Activated T-helper 9 cell treated with anti-CD3 and anti-CD28 coated beads, Interleukin-2, amount 50 U/mL, for 16 hours (primary cell): Measurements from ENCODE around the gene NHLRC2.
A peak's percentile ranks its signal among the peaks of the same experiment; 100 is the strongest.
"Not testable (repeated sequence)": the region's sequence is repeated elsewhere in the genome, so short reads cannot be mapped to it uniquely, and the experiment has no call there.

Experiments
- DNase-seq: peaks from one replicate; pipeline ENCODE4 v3.0.0-alpha.2; 2020; ENCODE audit warnings: low read depth

The NHLRC2 gene

GRCh38 chr10:113854013-113854760, at the start of gene NHLRC2, which contains the start of gene DCLRE1A:
NHLRC2 (plus strand) TSS chr10:113854661; CDS start chr10:113854873, 212 bp downstream.
DCLRE1A (minus strand) TSS chr10:113854082; CDS start chr10:113853182, 900 bp downstream.
- peak; percentile 53 for DNase-seq

- DNase-seq: no peak
These were observed 48.0 kb upstream of the NHLRC2 start for GRCh38 chr10:113806503-113806902.

GRCh38 chr10:113808168-113808567, 46.3 kb upstream of the NHLRC2 start:
- no peak for DNase-seq

- not testable (repeated sequence) for DNase-seq
These were observed 39.8 kb upstream of the NHLRC2 start for GRCh38 chr10:113814700-113815099.

GRCh38 chr10:113819989-113820388, 34.5 kb upstream of the NHLRC2 start:
- DNase-seq: no peak

GRCh38 chr10:113820507-113820906, 34.0 kb upstream of the NHLRC2 start:
- DNase-seq: no peak

GRCh38 chr10:113821306-113821705, 33.2 kb upstream of the NHLRC2 start:
- DNase-seq: not testable (repeated sequence)

- DNase-seq: no peak
These were observed 32.3 kb upstream of the NHLRC2 start for GRCh38 chr10:113822174-113822573.

- DNase-seq: no peak
These were observed 31.1 kb upstream of the NHLRC2 start for GRCh38 chr10:113823389-113823788.

GRCh38 chr10:113825791-113826190, 28.7 kb upstream of the NHLRC2 start:
- DNase-seq: no peak

- not testable (repeated sequence) for DNase-seq
These were observed 25.9 kb upstream of the NHLRC2 start for GRCh38 chr10:113828567-113828966.

- DNase-seq: no peak
These were observed 12.3 kb upstream of the NHLRC2 start for GRCh38 chr10:113842171-113842570.

GRCh38 chr10:113843972-113844485, 10.4 kb upstream of the NHLRC2 start:
- DNase-seq: no peak

- DNase-seq: no peak
These were observed 8.4 kb upstream of the NHLRC2 start for GRCh38 chr10:113846036-113846435.

GRCh38 chr10:113849140-113849803, 5.2 kb upstream of the NHLRC2 start:
- DNase-seq: no peak

- DNase-seq: no peak
These were observed 4.5 kb upstream of the NHLRC2 start for GRCh38 chr10:113849946-113850345.

- DNase-seq: no peak
These were observed 866 bp upstream of the NHLRC2 start for GRCh38 chr10:113853578-113854012.

- peak; percentile 19 for DNase-seq
These were observed 514 bp downstream of the NHLRC2 start for GRCh38 chr10:113854761-113855588.

GRCh38 chr10:113856563-113856962, 2.1 kb downstream of the NHLRC2 start:
- no peak for DNase-seq

- DNase-seq: no peak
These were observed 2.7 kb downstream of the NHLRC2 start for GRCh38 chr10:113857210-113857609.

- no peak for DNase-seq
These were observed 4.1 kb downstream of the NHLRC2 start for GRCh38 chr10:113858541-113858940.

GRCh38 chr10:113859261-113859660, 4.8 kb downstream of the NHLRC2 start:
- DNase-seq: no peak
